GM12865 (cell line): ENCODE results near the gene VSTM4.

Source experiments
- DNase-seq: peaks from one replicate; pipeline ENCODE4 v3.0.0; 2010; ENCODE audit warnings: low read depth
- H3K4me3 ChIP-seq: 2 replicates; pipeline ENCODE4 v1.5.1; 2011; ENCODE audit warnings: mild to moderate bottlenecking, low read depth, low read length, control low read depth
- CTCF ChIP-seq: IDR thresholded peaks from 2 replicates; pipeline ENCODE4 v1.5.1; 2011; ENCODE audit warnings: low read length, control low read depth, low read depth, inconsistent platforms; ENCODE audit not compliant: insufficient read depth; ENCODE audit errors: missing control alignments

The VSTM4 gene

GRCh38 chr10:49052069-49052468, 63.3 kb downstream of the VSTM4 start:
- no peak for DNase-seq
- H3K4me3 ChIP-seq, result no peak overlapping the region
- no peak for TF ChIP-seq CTCF

DNA sequence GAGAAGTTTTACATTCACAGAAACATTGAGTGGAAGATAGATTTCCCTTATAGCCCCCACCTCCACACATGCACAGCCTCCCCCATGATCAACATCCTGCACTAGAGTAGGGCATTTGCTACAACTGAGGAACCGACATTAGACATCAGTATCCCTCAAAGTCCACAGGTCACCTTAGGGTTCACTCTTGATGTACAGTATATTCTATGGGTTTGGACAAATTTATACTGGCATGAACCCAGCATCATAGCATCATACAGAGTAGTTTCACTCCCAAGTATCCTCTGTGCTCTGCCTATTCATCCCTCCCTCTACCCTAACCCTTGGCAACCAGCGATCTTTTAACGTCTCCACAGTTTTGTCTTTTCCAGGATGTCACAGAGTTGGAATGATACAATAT, 64.4 kb downstream of the VSTM4 start:
- TF ChIP-seq CTCF, result no peak
- no peak overlapping the region for H3K4me3 ChIP-seq
- DNase-seq, result no peak

- no peak for TF ChIP-seq CTCF
- H3K4me3 ChIP-seq, result no peak overlapping the region
- no peak for DNase-seq
Measured at GRCh38 chr10:49050366-49050765, 65.0 kb downstream of the VSTM4 start.

DNA sequence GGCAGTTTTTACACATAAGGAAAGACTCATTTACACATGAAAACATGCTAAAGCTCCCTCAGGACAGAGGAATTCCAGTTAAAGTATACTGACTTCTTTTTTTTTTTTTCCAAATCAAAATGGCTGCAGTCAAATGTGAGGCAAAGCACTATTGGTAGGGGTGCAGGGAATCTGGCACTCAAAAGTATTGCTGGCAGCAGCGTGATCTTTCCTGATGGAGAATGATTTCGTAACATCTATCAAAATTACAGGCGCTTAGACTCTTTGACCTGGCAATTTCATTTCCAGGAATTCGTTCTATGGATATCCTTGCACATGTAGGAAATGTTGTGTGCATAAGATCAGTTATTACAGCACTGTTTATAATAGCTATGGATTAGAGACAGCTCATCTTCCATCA, 65.7 kb downstream of the VSTM4 start:
- no peak overlapping the region for H3K4me3 ChIP-seq
- DNase-seq, result no peak
- no peak for TF ChIP-seq CTCF

- TF ChIP-seq CTCF, result no peak
- DNase-seq, result peak; percentile 18
- H3K4me3 ChIP-seq, result no peak overlapping the region
Measured at GRCh38 chr10:49047128-49047639, 68.1 kb downstream of the VSTM4 start.

GRCh38 chr10:49044293-49045193, 70.8 kb downstream of the VSTM4 start:
- no peak for TF ChIP-seq CTCF
- DNase-seq, result no peak
- no peak overlapping the region for H3K4me3 ChIP-seq
